GM18526 (cell line): Measurements from ENCODE around the gene RNF215.

Source experiments
- POLR2A ChIP-seq: IDR thresholded peaks from 3 replicates; pipeline ENCODE4 v1.6.1; 2011; ENCODE audit not compliant: insufficient read length; ENCODE audit errors: extremely low read depth

Gene RNF215

DNA sequence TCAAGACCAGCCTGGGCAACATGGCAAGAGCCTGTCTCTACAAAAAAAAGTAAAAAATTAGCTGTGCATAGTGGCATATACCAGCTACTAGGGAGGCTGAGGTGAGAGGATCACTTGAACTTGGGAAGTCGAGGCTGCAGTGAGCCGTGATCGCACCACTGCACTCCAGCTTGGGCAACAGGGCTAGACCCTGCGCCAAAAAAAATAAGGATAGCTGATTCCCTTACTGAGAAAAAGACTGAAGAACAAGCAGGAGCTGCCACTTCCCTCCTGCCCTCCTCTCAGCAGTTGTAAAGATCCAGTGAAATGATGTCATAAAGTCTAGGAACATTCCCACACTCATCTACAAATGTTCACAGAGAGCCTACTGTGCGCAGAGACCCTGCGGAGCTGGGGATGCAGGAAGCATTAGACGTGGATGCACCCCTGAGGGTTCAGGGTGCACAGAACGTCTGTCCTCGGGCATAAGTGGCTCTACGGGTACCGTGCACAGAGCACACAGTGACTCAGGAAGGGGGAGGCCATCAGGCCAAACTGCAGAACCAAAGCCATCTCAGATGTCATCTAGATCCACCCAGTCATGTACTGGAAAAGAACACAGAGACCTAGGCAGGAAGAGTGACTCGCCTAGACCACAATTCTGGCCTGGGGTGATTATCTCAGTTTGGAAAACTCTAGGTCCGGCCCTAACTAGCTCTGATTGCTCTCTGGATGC, 21.3 kb upstream of the RNF215 start:
- TF ChIP-seq POLR2A, result no peak

- no peak for TF ChIP-seq POLR2A
Measured at GRCh38 chr22:30406400-30406799, 19.2 kb upstream of the RNF215 start.

DNA sequence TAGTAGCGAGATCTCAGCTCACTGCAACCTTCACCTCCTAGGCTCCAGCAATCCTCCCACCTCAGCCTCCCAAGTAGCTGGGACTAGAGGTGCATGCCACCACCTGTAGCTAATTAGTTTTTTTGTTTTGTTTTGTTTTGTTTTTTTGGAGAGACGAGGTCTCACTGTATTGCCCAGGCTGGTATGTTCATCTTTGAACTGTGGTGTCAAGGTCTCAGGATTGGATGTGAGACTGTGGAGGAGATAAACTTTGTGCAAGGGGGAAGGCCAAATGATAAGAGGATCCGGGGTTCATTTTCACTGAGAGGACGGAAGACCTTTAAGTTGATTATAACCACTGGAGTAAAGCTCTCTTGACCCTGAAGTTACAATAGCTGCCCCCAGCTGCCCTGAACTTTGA, 18.5 kb upstream of the RNF215 start:
- TF ChIP-seq POLR2A, result no peak

DNA sequence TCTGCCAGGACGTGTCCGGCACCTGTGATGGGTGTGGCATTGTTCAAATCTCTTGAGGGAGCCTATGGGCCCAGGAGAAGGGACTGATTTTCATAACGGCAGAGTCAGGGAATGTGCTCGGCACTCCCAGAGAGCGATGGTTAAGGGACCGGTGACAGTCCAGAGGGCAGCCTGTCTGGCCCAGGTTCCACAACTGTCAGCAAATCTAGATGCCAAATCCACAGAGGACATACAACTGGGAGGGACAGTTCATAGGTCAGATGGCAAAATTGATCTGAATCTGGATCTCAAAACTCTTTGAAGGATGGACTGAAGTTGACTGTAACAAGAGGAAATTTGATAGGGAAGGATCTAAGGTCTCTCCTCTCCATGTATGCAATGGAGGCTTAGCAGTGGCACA, 17.1 kb upstream of the RNF215 start:
- no peak for TF ChIP-seq POLR2A

GRCh38 chr22:30402028-30402765, 15.0 kb upstream of the RNF215 start:
- no peak for TF ChIP-seq POLR2A

DNA sequence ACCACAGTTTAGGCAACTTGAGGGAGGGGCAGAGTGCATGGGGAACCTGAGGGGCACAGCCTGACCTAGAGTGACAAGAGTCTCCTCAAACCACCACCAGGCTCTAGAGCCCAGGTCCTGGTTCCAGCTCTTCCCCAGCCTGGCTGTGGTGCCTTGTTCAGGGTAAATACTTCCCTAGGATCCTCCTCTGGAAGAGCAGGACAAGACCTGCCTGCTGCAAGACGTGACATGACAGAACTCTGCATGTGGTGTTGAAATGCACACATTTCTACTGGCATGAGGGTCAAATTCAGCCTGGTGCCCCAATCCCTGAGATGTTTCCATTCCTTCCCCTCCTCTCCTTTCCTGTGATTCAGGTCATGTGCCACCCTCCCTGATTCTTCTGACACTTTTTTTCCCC, 12.9 kb upstream of the RNF215 start:
- no peak for TF ChIP-seq POLR2A

- no peak for TF ChIP-seq POLR2A
Measured at GRCh38 chr22:30399718-30400117, 12.5 kb upstream of the RNF215 start.

DNA sequence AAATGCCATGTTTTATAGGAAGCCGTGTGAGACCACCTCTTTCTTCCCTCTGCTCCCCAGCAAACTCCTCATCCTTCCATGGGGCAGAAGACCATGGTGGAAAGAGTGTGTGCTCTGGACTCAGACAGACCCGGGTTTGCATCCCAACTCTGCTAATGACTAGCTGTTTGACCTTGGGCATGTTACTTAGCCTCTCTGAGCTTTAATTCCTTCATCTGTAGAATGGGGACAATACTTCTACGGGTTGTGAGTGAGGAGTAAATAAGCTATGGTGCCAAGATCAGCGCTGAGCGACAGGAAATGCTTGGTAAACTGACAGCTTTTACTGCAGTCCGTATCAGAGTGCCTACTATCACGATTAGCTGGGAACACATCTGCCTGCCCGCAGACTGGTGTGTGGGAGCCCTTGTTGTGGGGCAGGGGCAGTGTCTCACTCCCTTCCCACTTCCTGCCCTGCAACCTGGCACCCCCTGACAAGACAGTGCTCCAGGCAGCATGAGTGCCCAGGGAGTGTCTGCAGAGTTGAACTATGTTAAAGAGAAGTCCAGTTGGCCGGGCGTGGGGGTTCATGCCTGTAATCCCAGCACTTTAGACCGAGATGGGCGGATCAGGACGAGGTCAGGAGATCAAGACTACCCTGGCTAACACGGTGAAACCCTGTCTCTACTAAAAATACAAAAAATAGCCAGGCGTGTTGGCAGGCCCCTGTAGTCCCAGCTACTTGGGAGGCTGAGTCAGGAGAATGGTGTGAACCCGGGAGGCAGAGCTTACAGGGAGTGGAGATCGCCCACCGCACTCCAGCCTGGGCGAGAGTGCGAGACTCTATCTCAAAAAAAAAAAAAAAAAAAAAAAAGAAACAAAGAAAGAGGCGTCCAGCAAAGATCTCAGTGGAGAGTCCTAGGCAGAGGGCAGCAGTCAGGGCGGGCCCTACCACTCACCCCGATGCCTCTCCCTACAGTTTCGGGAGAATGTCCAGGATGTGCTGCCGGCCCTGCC, 11.8 kb upstream of the RNF215 start:
- TF ChIP-seq POLR2A, result no peak

GRCh38 chr22:30397656-30398635, 10.7 kb upstream of the RNF215 start:
- TF ChIP-seq POLR2A, result no peak

- peak; percentile 12 for TF ChIP-seq POLR2A
Measured at GRCh38 chr22:30396871-30397655, 9.9 kb upstream of the RNF215 start, which contains the start of gene SEC14L2. Gene SEC14L2 (plus strand): TSS chr22:30397018. CDS start chr22:30397117, 99 bp downstream.

- TF ChIP-seq POLR2A, result no peak
Measured at GRCh38 chr22:30393885-30394284, 6.7 kb upstream of the RNF215 start.

DNA sequence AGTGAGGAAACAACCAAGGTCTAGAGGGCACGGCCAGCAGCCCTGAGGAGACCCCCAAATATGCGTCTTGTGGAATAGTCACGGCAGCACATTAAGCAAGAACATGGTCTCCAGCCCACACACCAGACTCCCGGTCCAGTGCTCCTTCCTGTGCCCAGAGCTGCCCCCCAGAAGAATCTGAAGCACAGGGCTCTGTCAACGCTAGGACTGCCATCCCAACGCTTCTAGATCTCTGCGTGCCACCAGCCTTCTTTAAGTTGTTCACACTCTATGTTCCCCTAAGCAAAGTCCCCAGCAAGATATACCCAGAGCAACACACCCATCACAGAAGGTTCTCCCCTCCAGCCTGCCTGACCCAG, 6.1 kb upstream of the RNF215 start:
- no peak for TF ChIP-seq POLR2A

- TF ChIP-seq POLR2A, result no peak
Measured at GRCh38 chr22:30392661-30393321, 5.6 kb upstream of the RNF215 start.
